ENCODE measurements around the gene CCDC169.
"Not testable (repeated sequence)": the region's sequence is repeated elsewhere in the genome, so short reads cannot be mapped to it uniquely, and the experiment has no call there.

Gene CCDC169

DNA sequence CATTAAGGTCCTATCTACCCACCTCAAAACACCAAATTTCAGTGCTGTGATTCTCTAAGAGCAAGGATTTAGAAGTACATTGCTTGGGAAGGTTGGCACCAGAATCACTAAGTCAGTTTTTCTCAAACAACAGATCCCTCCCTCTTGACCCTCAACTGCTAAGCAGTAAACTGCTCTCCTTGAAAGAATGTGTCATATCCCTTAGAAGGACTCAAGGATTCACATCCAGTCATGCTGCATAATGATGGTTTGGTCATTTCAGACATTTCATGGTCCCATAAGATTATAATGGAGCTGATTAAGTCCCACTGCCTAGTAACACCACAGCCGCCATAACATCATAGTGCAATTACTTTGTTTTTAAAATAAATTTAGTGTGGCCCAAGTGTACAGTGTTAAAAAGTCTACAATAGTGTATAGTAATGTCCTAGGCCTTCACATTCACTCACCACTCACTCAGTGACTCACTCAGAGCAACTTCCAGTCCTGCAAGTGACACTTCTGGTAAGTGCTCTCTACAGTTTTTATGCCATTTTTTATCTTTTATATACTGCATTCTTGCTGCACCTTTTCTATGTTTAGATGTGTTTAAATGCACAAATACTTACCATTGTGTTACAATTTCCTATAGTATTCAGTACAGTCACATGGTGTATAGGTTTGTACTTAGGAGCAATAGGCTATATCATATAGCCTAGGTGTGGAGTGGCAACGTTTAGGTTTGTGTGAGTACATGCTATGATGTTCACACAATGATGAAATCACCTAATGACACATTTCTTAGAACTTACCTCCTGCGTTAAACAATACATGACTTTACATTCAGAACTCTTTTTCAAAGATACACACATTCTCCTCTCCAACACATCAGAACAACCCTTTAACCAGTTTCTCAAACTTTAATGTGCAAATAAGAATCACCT, 15.7 kb upstream of the CCDC169 start:
- peak; percentile 36 for DNase-seq (ENCODE audit: low read depth)

DNA sequence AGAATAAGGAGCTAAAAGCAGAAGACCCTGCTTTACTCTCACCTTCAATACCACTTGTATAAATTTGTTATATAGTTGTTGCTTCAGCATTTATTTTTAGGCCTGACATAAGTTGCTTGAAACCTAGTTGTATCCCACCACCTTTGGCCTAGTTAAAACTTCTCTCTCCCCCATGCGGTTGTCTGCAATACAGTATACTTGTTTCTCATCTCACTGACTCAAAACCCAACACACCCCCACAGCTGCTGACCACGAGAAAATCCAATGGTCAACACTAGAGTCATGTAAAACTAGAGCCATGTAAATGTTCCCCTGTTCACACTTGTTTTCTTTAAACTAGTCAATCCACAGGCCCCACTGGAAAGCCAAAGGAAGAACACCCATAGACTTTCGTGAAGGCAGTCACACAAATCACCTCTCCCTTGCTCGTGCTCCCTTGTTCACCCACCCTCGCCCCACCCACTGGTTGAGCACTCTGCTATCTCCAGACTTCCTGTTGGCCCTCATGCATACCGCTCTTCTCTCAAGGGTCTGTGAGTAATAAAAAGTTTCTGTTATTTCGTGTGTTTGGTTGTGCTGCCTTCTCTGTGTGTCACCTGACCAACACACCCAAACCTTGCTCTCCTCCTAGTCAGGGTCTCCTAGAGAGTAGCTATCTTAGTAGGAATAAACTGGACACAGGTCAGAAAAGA, 12.9 kb upstream of the CCDC169 start:
- DNase-seq (ENCODE audit: low read depth) = no peak

DNA sequence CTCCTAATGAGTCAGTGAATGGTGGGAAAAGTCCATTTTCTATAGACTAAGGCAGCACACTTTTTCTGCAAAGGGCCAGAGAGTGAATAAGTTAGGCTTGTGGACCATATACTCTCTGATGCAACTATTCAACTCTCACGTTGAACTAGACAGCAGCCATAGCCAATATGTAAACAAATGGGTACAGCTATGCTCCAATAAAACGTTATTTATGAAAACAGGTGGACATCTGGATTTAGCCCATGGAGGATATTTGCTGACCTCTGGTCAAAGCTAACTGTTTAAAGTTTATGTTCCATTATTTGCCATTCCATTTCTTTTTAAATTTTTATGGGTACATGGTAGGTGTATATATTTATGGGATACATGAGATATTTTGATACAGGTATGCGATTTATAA, 4.7 kb upstream of the CCDC169 start:
- DNase-seq (ENCODE audit: low read depth) = no peak

DNA sequence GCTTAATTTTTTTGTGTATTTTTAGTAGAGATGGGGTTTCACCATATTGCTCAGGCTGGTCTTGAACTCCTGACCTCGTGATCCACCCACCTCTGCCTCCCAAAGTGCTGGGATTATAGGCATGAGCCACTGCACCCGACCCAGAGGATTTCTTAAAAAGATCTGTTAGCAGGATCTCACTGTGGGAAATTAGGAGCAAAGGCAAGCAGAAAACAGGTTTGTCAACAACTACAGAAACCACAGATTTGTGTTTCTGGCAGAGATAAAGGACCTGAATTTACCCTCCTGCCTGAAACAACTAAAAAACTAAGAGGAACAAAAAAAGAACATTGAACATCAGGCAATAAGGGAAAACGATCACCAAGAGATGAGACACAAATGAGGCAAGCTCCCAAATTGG, 1.9 kb upstream of the CCDC169 start:
- DNase-seq (ENCODE audit: low read depth) = not testable (repeated sequence)

DNA sequence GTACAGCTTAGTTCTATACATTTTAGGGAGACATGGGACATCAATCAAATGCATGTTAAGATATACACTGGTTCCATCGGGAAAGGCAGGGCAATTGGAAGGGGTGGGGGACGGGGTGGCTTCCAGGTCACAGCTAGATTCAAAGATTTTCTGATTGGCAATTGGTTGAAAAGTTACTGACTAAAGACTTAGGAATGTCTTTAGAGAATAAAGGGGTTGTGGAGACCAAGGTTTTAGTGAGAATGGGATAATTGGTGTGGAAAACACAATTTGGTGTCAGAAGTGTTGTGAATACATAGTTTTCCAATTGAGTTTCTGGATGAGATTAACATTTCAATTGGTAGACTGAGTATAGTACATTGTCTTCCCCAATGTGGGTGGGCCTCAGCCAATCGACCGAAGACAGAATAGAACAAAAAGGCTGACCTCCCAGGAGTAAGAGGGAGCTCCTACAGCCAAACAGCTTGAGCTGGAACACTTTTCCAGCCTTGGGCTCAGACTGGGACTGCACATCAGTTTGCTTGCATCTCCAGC, 988 bp upstream of the CCDC169 start:
- DNase-seq (ENCODE audit: low read depth) = no peak

DNA sequence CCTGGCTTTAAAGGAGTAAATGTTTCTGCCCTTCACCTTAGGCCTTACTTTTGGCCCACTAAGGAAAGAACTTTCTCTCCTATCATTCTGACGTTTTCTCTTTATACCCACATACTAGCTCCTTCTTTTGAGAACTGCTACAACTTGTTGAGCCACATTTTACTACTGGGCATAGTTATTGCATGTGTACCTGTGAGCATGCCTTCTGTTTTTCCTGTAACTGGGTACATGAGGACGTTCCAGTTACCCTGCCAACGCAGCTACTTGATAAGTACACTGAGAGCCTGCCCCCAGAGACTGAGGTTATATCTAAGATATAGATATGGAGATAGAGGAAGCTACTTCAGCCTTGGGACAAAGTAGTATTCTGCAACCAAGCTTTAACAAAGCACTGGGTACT, 3.5 kb downstream of the CCDC169 start:
- DNase-seq (ENCODE audit: low read depth) = no peak

DNA sequence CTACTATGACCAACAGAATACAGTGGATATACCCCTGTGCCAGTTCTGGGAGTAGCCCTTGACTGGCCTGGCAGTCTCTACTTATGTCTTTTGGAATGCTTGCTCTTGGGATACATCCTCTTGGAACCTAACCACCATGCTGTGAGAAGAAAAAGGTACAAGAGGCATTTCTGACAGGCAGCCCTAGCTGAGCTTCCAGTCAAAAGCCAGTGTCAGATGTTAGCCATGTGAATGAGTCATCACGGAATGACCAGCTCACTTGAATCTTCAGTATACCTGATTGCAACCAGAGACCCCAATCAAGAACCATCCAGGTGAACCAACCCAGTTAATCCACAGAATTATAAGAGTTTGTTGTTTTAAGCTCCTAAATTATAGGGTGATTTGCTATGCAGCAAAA, 4.1 kb downstream of the CCDC169 start:
- DNase-seq (ENCODE audit: low read depth) = no peak

DNA sequence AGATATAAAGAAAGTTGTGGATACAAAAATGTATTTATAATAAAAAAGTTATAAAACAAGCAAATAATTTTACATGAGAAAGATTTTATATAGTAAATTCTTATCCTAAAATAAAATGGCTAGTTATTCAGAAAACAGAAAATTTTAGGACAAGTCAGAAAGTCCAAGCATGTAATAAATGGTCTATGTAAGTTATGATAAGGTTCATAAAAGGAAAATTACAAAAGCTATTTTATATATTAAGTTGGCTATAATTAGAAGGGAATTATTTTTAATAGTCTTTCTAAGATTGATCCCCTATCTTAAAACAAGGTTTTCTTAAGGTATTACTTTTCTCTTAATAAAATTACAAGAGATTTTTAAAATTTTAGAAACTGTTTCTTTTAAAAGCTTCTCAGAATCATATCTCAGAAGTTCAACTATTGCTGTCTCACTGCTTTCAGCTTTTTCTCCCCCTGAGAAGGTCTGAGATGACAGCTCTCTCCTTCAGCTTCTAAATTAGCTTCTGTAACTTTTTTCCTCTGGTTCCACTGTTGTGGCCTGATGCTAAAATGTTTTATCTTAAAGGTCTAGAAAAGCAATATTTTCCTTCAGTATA, 8.7 kb downstream of the CCDC169 start:
- no peak for DNase-seq (ENCODE audit: low read depth)

DNA sequence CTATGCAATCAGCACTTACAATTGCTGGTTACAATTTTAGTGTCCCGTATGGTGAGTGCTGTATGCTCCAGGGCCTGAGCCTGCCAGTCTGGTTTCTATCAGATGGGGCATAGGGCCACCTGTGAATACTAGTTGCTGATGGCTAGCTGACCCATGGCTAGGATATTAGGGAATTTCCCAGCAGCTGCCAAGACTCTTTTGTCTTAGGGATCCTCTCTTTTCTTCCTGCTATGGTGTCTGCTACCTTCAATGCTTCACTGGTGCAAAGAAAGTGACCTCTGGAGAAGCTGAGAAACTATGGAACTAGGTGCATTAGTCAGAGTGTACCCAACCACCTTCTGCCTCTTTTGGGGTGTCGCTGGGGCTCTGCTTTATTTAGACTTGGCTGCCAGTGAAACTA, 11.6 kb downstream of the CCDC169 start:
- DNase-seq (ENCODE audit: low read depth) = no peak

DNA sequence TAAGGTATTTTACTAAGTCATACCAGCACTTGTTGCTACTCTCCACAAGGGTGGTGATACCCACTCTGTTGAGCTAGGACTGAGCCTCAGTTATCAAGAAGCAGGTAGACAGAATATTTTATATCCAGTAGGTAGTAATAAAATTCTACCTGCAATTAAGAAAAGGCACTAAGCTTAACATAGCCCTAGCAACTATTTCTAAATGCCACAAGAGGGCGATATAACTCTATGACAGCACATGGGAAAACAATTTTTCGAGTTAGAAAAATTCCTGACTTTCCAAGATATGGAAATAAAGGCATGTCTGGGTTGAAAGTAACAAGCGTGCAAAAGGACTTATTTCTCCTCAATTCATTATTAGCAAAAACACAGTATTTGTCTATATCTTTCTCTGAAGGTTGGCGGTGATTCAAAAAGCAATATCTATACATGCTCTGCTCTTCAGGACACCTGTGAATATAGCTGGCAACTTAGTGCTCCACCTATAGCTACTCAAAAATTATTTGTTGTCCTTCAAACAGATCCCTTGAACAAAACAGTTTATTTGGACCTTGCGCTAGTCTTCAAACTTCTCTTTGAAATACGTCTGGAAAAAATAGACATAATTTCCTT, 14.7 kb downstream of the CCDC169 start:
- peak; percentile 58 for DNase-seq (ENCODE audit: low read depth)

DNA sequence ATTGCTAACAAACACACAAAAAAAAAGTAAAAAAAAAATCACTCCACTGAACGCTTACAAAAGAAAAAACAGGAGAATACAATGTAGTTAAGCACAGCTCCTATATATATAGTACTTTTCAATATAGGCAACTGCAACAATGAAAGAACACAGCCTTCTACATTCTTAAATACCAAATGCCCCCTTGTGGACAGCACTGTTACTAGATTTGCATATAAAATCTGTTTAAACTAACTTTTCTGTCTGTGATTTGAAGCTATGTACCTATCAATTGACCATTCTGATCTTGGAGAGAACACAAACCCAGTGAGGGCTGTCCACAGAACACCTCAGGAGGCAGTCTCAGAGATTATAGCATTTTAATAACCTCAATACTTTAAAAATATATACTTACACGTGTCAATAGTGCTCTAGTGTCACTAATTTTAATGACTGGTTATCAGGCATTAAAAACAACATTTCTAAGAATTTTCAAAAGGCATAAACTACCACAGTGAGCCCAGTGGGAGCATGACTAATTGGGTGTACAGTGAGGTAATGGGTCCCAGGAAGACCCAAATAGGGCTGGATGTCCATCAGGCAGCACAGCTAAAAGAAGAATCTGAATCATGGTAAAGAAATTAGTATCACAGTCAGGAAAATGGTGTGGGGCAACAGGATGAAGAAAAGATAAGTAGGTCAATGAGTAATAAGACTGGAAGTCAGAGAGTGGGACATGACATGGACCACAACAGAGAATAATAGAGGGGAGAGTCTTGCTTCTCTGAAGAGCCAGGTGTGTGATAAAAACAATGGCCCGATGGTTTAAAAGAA, 22.2 kb downstream of the CCDC169 start:
- peak; percentile 71 for DNase-seq (ENCODE audit: low read depth)

DNA sequence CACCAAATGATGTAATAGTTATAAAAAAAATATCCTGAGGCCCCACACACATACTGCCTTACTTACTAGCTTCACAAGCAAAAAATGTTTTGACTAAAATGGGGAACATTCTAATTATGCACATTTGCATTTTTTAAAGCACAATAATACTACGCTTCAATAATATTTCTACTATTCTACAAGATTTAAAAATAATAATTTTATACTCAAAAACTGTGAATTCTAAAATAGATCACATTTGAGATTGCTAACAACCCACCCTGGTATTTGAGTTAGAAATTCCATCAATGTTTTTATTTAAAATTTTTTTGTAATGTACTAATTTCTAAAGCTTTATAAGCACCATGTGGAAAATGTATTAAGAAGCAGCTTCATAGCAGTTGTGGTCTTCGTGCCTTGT, 24.2 kb downstream of the CCDC169 start:
- DNase-seq (ENCODE audit: low read depth) = peak; percentile 3

DNA sequence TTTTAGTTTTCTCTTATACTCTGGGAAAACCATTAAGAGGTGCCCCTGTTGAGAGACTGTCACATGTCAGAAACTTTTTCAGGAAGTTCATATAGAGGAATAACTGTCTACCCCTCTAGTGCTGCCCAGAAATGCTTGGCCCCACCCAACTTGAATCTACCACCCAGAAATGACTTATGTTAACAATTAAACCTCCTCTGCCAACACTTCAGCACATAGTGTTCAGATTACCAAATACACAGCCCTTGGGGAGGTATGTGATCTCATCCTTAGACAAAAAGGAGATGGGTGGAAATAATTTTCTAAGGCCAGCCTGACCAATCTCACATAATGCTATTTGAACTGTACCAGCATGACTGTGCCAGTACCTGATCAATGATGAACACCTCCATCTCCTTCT, 35.6 kb downstream of the CCDC169 start:
- no peak for DNase-seq (ENCODE audit: low read depth)

DNA sequence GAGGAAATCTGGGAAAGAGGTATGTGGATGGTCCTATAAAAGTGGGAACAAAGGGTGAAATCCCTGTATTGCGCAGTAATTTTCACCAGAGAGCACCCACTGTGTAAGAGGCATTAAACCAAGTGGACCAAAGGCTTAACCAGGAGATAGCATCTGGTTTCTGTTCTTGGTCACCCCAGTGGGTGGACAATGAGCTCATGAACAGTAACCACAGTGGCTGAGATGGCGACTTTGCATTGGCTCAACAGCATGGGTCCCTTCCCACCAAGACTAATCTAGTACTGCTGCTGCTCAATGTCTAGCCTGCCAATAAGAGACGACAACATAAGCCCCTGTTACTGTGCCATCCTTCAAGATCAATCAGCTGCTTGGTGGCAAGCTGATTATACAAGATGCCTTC, 36.6 kb downstream of the CCDC169 start:
- no peak for DNase-seq (ENCODE audit: low read depth)

DNA sequence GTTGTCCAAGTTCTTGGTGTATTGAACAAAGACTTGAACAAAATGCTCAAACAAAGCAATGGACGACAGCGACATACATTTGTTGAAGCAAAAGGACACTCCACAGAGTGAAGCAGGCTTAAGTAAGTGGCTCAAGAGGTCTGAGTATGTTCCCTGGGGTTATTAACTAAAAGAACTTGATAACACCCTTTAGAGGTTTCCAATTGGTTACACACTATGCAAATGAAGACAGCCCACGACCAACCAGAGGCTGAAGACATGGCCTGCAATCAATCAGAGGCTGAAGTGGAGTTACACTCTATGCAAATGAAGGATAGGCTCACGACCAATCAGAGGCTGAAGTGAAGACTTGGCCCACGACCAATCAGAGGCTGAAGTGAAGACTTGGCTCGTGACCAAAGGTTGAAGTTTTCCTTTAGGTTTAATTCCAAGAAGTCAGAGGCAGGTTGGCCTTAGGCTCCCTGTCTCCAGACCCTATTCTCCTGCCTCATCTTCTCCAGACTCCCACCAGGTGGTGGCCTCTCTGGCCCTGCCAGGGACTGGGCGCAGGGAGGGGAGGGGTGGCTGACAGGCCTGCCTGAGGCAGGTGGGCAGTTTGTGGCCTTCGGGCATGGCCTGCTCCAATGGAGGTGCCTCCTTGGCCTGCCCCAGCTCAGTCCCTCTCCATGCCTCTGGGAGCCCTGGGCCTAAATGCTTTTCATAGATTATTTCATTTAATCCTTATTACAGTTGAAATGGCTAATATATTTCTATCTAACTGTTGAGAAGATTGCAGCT, 38.1 kb downstream of the CCDC169 start:
- DNase-seq (ENCODE audit: low read depth) = no peak

DNA sequence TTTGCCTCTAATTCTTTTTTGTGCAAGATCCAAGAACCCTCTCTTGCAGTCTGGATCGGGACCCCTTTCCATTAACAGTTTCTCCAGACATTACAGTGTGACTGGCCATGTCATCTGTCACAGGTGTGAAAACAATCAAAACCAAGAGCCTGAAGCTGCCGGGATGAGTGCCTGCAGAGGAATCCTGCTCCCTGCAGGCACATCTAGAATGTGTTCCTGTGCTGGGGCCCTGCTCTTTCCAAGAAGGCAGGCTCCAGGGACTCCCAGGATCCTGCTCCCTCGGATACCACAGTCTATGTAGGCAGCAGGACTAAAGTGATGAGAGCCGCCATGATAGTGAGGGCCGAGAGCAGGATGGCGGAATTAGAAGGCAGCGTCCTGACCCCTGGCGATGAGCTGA, 38.8 kb downstream of the CCDC169 start:
- no peak for DNase-seq (ENCODE audit: low read depth)

DNA sequence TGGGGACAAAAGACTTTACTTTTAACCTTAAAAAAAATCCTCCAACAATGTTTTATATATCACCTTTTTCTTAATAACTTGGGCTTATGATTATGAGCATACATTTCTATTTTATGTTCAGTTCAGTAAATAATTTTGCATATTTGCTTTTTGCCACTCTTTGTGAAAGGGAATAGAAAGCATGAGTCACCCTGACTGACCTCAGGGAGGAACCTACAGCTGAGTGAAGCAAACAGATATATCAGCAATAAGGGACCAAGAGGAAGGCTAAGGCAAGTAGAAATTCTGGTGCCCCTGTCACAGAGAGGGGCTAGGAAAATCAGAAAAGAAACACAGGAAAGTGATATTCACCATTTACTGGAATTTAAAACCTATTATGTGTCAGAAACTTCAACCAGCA, 46.1 kb downstream of the CCDC169 start:
- peak; percentile 2 for DNase-seq (ENCODE audit: low read depth)

DNA sequence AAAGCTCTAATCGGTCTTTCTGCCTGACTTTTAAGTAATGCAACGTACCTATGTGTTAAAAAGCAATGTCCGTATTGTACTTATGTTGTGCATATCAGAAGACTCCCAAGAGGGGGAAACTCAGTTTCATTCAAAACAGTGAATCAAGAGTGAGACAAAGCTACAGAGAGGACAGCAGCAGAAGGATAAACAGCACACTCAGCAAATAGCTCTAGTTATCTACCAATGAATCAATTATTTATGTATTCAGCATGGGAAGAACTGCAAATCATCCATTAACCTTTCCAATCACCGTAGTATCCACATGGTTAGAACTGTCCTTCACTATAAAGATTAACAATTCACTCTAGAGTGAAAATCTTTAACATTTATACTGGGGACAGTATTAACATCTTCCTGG, 46.6 kb downstream of the CCDC169 start:
- no peak for DNase-seq (ENCODE audit: low read depth)

DNA sequence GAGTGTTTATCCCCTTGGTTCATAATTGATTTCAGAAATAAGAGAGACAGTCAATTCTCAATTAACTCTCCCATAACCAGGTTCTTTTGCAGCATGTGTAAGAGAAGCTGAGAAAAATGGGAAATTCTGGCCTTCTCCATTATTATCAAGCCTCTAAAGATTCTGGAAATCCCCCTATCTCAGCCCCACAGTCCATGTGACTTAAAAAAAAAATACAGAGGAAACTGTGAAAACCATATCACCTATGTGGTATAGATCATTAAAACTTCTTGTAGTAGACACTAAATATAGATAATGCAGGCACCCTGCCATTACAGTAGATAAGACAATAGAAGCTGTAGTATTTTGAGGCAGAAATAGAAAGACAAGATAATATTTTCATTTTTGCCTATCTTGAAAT, 48.9 kb downstream of the CCDC169 start:
- no peak for DNase-seq (ENCODE audit: low read depth)

DNA sequence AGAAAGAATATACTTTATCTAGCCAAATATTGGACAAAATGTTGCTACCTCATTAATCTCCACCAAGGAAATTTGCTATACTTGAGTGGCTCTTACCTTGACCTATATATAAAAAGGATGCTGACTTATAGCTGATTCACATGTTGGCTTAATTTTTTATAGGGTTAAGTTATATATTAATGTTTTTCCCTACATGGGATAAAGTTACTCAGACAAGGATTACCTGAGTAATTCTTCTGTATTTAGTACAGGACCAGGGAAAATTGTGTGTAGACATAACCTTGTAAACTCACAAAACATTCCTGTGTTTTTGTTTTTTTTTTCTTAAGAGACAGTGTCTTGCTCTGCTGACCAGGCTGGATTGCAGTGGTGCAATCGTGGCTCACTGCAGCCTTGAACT, 52.6 kb downstream of the CCDC169 start:
- no peak for DNase-seq (ENCODE audit: low read depth)

DNA sequence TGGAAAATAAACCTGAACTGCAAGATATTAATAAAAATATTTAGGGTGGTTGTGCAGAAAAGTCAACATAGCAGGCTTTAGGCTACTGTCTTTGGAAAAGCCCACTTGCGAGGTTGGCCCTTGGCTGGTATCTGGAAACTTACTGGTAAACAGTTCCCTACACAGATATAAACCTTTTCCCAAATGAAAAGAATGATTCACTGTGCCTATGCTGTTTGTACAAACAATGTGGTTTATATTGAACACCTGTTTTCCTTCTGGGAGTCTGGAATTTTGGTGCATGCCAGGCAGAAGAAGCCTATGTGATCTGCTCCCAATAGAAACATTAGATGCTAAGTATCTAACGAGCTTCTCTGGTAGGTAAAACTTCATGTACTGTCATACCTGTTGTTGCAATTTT, 53.5 kb downstream of the CCDC169 start:
- DNase-seq (ENCODE audit: low read depth) = no peak

Measured in EH (cell line).